Raji (cell line): ENCODE data around the gene FOLR2.

ENCODE experiments used
- POLR2A ChIP-seq: IDR thresholded peaks from 2 replicates; pipeline ENCODE4 v1.6.1; 2011; ENCODE audit warnings: low read depth, low read length, control low read depth; ENCODE audit not compliant: insufficient read depth

Gene FOLR2

GRCh38 chr11:72228229-72228843 lies 11.7 kb downstream of the FOLR2 start:
- TF ChIP-seq POLR2A, result no peak

GRCh38 chr11:72228844-72229231 lies 12.2 kb downstream of the FOLR2 start:
- no peak for TF ChIP-seq POLR2A

DNA sequence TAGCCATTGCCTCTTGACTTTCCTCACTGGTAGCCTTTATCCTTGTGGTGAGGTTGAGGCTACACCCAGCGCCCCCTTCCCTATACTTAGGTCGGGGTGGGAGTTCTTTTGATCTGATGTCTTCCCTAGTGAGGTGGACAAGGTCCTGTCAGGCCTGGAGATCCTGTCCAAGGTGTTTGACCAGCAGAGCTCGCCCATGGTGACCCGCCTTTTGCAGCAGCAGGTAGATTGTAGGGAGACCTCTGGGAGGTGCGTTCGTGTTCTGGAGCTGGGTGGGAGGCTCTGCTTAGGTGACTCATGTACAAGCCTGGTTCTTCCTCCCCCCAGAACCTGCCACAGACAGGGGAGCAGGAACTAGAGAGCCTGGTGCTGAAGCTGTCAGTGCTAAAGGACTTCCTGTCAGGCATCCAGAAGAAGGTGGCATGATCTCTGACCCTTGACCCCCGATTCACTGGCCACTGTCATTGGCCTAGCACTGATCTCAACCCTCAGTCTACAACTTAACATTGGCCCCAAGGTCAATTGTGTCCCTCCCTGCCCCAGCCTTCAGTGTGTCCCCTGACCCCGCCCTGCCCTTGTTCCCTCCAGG lies 12.8 kb downstream of the FOLR2 start:
- TF ChIP-seq POLR2A, result no peak

- TF ChIP-seq POLR2A, result no peak
Observed at GRCh38 chr11:72229925-72230763, 13.6 kb downstream of the FOLR2 start.

GRCh38 chr11:72230764-72231365 lies 14.3 kb downstream of the FOLR2 start:
- TF ChIP-seq POLR2A, result no peak

GRCh38 chr11:72231396-72232259 lies 15.0 kb downstream of the FOLR2 start:
- TF ChIP-seq POLR2A, result no peak

DNA sequence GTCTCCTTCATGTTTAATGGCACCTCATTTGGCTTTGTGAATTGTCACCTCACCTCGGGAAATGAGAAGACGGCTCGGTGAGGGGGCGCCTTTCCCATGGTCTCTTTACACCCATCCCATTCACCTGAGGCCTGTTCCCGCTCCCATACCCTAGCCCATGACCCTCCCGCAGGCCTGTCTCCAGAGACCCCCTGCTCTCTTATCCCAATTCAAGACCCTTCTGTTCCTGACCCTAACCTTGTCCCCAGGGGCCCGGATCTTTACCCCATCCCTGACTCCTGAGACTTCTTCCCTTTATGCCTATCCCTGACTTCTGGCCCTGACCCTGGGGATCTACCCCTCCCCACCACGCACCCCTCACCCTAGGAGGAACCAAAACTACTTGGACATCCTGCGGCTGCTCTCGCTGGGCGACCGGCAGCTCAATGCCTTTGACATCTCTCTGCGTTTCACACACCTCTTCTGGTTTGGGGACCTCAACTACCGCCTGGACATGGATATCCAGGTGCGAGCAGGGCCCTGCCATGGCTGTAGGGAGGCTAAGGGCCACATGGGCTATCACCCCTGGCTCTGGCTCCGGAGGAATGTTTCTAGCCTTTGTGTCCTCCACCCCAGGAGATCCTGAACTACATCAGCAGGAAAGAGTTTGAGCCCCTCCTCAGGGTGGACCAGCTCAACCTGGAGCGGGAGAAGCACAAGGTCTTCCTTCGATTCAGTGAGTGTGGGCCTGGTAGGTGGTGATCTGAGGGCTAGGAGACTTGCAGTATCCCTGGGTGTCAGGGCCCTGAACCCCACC lies 15.9 kb downstream of the FOLR2 start:
- TF ChIP-seq POLR2A, result no peak

GRCh38 chr11:72233056-72233772 lies 16.6 kb downstream of the FOLR2 start:
- TF ChIP-seq POLR2A, result no peak

DNA sequence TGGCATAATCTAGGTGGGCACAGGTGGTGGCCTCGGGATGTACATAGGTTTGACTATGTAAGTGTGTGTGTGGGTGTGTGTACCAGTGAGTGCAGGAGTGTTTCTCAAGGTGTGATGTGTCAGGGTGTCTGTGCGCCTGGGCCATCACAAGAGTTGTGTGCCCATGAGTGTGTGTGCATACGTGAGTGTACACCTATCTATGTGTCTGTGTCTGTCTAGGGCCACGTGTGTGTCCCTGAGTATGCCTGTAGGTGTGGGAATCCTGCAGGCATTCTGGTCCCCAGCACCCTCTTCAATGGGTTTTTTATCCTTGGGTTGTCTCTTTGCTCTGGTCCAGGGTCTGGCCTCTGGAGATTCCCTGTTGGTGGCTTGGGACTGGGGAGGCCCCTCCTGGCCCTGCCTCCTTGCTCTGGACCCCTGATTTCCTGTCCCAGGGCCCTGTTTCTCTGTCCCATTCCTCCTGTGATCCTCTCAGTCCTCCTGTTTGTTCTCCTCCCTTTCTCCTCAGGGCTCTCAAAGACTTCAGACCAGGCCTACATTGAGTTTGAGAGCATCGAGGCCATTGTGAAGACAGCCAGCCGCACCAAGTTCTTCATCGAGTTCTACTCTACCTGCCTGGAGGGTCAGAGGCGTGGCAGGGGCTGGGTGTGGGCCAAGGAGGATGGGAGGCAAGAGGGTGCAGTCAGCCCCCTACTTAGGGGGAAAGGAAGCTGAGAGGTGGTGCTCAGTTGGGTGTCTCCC lies 17.3 kb downstream of the FOLR2 start:
- no peak for TF ChIP-seq POLR2A

DNA sequence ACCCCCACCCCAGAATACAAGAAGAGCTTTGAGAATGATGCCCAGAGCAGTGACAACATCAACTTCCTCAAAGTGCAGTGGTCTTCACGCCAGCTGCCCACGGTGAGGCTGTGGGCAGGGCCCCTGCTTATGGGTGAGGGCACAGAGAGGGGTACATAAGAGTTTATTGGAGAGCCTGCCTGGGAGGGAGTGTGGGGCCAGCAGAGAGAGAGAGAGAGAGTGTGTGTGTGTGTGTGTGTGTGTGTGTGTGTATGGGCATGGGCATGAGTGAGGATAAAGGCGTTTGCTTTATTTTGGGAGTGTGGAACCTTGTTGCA lies 17.9 kb downstream of the FOLR2 start:
- no peak for TF ChIP-seq POLR2A

DNA sequence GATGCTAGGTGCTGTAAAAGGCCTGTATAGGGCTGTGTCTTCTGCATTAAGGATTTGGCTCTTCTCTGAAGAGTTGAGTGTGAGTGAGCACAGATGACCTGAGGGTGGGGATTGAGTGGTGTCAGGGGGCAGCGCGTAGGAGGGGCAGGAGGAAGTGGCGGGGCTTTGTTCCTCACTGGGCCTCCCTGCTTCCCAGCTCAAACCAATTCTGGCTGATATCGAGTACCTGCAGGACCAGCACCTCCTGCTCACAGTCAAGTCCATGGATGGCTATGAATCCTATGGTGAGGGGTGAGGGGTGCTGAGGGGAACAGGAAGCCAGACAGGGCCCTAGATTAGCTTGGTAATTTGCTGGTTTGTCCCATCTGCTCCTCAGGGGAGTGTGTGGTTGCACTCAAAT lies 18.3 kb downstream of the FOLR2 start:
- TF ChIP-seq POLR2A, result no peak

GRCh38 chr11:72235351-72236057 lies 18.9 kb downstream of the FOLR2 start:
- TF ChIP-seq POLR2A, result no peak
